ENCODE data around the gene PLIN3.

DNA sequence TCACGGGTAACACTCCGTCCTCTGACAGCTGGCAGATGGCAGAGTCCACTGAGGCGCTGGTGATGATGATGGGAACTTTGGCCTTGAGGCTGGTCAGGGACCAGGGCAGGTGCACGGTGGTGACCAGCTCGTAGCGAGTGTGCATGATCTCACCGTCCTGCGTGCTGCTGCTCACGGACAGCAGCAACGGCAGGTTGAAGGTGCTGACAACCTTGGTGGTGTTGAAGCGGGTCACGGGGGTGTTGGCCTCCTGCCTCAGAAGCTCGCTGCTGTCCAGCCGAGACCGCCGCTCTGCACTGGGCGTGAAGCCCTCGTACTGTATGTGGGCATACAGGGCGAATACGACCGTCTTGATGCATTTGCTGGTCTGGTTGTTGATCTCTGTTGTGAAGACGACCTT is 23.6 kb upstream of the PLIN3 start:
- TF ChIP-seq RARB (CRISPR knock-in tag; IDR thresholded peaks at IDR 0.05) (no peak), ZFP30 (CRISPR knock-in tag; IDR thresholded peaks at IDR 0.05) (no peak), OSR1 (CRISPR knock-in tag; IDR thresholded peaks at IDR 0.05) (no peak), ARNTL (CRISPR knock-in tag; IDR thresholded peaks at IDR 0.05; ENCODE audit: borderline replicate concordance, low read depth) (no peak), SNAI2 (CRISPR knock-in tag; IDR thresholded peaks at IDR 0.05) (no peak), BACH2 (CRISPR knock-in tag; IDR thresholded peaks at IDR 0.05; ENCODE audit: borderline replicate concordance) (no peak), TCF4 (CRISPR knock-in tag; IDR thresholded peaks at IDR 0.05; ENCODE audit: borderline replicate concordance) (no peak), ZNF565 (CRISPR knock-in tag; conservative IDR thresholded peaks at IDR 0.05; ENCODE audit: low read depth) (no peak), GLIS3 (CRISPR knock-in tag; IDR thresholded peaks at IDR 0.05) (no peak), ZFP3 (CRISPR knock-in tag; IDR thresholded peaks at IDR 0.05) (no peak), ZNF70 (CRISPR knock-in tag; IDR thresholded peaks at IDR 0.05) (no peak), CSDC2 (CRISPR knock-in tag; IDR thresholded peaks at IDR 0.05) (no peak)
- TF ChIP-seq, protein P1, sequence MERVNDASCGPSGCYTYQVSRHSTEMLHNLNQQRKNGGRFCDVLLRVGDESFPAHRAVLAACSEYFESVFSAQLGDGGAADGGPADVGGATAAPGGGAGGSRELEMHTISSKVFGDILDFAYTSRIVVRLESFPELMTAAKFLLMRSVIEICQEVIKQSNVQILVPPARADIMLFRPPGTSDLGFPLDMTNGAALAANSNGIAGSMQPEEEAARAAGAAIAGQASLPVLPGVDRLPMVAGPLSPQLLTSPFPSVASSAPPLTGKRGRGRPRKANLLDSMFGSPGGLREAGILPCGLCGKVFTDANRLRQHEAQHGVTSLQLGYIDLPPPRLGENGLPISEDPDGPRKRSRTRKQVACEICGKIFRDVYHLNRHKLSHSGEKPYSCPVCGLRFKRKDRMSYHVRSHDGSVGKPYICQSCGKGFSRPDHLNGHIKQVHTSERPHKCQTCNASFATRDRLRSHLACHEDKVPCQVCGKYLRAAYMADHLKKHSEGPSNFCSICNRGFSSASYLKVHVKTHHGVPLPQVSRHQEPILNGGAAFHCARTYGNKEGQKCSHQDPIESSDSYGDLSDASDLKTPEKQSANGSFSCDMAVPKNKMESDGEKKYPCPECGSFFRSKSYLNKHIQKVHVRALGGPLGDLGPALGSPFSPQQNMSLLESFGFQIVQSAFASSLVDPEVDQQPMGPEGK (CRISPR knock-in tag; IDR thresholded peaks at IDR 0.05; ENCODE audit: borderline replicate concordance): no peak
- TF ChIP-seq, protein P2, sequence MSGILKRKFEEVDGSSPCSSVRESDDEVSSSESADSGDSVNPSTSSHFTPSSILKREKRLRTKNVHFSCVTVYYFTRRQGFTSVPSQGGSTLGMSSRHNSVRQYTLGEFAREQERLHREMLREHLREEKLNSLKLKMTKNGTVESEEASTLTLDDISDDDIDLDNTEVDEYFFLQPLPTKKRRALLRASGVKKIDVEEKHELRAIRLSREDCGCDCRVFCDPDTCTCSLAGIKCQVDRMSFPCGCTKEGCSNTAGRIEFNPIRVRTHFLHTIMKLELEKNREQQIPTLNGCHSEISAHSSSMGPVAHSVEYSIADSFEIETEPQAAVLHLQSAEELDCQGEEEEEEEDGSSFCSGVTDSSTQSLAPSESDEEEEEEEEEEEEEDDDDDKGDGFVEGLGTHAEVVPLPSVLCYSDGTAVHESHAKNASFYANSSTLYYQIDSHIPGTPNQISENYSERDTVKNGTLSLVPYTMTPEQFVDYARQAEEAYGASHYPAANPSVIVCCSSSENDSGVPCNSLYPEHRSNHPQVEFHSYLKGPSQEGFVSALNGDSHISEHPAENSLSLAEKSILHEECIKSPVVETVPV (CRISPR knock-in tag; IDR thresholded peaks at IDR 0.05): no peak

Measured in SK-N-SH treated with all-trans-retinoic acid at 6 μM for 48 hours (cell line).